ENCODE data around the gene SERTM1.
A peak's percentile ranks its signal among the peaks of the same experiment; 100 is the strongest.

Gene SERTM1

GRCh38 chr13:36710396-36710795 lies 36.6 kb downstream of the SERTM1 start:
- DNase-seq (ENCODE audit: low spot score) = no peak

DNA sequence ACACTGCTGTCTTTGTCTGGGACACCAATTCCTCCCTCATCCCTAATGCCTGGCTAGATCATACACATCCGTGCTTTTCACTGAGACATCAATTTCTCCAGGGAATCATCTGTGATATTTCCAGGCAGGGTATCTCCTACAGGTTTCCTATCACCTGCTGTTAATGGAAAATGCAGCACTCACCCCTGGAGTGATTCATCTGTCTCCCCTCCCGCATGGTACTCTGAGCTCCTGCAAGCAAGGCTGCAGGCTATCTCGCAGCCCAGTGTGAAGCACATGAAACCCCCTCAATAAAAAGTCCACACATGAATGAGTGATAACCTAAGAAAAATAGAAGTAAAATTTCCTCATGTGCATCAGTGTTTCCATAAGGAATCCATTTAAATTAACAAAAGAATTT lies 38.5 kb downstream of the SERTM1 start:
- DNase-seq (ENCODE audit: low spot score) = no peak

GRCh38 chr13:36712770-36713169 lies 39.0 kb downstream of the SERTM1 start:
- DNase-seq (ENCODE audit: low spot score) = no peak

DNA sequence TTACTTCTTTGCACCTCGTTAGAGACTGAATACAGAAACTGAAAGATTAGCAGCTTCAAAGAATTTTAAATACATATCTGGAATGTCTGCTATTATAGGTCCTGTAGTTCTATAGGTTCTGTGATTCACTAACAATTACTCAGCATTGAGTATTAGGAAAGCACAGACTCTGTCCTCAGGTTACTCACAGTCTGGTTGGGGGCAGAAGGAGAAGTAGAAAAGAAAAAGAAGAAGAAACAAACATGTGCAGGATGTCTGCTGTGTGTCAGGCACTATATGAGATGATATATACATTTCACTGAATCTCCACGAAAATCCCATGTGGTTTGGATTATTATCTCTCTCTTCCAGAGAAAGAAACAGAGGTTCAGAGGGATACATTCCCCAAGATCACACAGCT lies 40.1 kb downstream of the SERTM1 start:
- no peak for DNase-seq (ENCODE audit: low spot score)

GRCh38 chr13:36715841-36716240 lies 42.0 kb downstream of the SERTM1 start:
- no peak for DNase-seq (ENCODE audit: low spot score)

- no peak for DNase-seq (ENCODE audit: low spot score)
These were observed 43.2 kb downstream of the SERTM1 start for GRCh38 chr13:36717017-36717416.

DNA sequence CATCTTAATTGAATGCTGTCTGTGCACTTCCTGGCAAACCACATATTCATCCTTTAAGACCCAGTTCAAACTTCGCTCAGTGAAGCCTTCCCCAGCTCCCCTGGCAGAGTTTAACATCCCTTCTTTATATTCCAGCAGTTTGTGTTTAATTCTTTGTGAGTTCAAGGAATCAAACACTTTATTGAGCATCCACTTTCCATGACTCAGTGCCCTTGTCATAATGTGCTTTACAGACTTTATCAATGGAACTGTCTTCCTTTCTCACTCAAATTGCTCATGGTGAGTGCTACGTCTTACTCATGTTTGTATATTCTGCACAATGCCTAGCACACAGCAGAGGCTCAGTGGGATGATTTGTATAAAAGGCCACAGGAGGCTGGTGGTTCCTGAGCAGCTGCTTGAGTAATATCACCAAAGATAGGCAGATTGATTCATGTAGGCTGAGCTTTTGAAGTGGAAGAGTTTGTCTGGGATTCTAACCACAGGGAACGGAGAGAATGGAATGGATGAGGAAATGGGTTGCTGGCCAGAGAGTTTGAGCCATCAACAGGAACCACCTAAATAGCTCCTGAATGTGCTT lies 44.2 kb downstream of the SERTM1 start:
- DNase-seq (ENCODE audit: low spot score) = no peak

GRCh38 chr13:36718686-36719085 lies 44.9 kb downstream of the SERTM1 start:
- no peak for DNase-seq (ENCODE audit: low spot score)

DNA sequence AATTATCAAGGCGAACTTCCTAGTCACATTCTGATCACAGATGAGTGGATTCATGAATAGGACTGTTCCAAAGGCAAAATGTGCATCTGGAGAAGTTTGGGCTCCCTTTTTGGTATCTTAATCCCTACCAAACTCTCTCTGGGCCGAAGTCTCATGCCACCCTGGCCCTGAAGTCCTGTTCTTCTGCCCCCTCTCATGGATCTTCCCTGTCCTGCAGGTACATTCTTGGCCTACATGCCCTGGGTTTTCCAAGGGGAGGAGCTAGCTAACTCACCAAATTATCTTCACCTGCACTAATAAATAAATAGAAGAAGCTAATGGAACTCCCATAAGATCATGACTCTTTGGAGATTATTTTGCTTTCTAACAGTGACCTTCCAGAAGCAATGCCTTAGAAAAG lies 50.3 kb downstream of the SERTM1 start:
- no peak for DNase-seq (ENCODE audit: low spot score)

GRCh38 chr13:36725936-36726335 lies 52.1 kb downstream of the SERTM1 start:
- DNase-seq (ENCODE audit: low spot score) = no peak

DNA sequence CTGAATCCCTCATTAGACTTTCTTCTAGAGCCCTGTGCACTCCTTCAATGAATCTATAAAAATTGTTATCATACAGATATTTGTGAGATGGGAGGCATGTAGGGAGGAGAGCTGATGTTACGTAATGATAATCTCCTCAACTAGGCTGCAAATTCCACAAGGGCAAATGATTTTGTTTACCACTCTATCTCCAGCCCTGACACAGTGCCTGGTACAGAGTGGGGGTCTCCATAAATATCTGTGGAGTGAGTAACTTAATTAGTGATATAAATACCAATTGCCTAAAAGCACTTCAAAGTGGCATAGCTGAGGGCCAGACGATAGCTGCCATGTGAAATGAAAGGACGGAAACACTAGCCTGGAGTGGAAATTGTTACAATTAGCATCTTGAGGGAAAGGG lies 54.2 kb downstream of the SERTM1 start:
- no peak for DNase-seq (ENCODE audit: low spot score)

- peak; percentile 44 for DNase-seq (ENCODE audit: low spot score)
These were observed 62.4 kb downstream of the SERTM1 start for GRCh38 chr13:36736119-36736726.

DNA sequence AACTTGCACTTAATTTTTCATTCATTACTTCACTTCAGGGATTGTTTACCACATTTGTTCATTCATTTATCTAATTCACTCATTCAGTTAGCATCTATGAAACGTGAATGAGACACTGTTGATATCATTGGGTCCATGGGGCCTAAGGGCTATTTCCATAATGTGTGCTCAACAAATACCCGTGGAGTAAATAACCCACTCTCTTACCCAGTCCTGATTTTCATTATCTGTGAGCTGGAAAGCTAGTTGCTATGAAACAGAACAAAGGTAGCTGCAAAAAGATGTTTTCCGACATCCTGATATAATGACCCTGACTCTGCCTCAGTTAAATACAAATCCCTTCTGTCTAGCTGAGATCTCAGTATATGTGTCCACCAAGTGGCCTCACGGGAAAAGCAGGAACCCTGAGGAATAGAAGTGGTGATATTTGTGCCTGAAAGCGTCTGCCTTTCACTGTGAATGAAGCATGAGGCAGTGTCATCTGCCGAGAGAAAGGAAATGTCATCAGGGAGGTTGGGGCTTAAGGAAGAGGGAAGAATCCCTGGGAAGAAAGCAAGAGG lies 63.8 kb downstream of the SERTM1 start:
- no peak for DNase-seq (ENCODE audit: low spot score)

GRCh38 chr13:36745436-36745835 lies 71.6 kb downstream of the SERTM1 start:
- DNase-seq (ENCODE audit: low spot score) = no peak

GRCh38 chr13:36746051-36746450 lies 72.2 kb downstream of the SERTM1 start:
- DNase-seq (ENCODE audit: low spot score) = no peak

Data from hematopoietic multipotent progenitor cell treated with erythropoietin and hydrocortisone succinate and interleukin-3 and kit ligand, for 15 days (in vitro differentiated cells).